Measurements from ENCODE around the gene RABGAP1L.
A peak's percentile ranks its signal among the peaks of the same experiment; 100 is the strongest.

The RABGAP1L gene

GRCh38 chr1:174746024-174746808 is 586.9 kb downstream of the RABGAP1L start:
- no peak for DNase-seq
- Histone ChIP-seq H3K4me1 (peaks cover 17% of the 10 kb centered on the region), H3K27me3 (no peaks in the 10 kb centered on the region), H3K4me3 (ENCODE audit: low read depth, low read length) (no peak overlapping the region), H3K9me3 (no peaks in the 10 kb centered on the region), H3K36me3 (no peaks in the 10 kb centered on the region)
- TF ChIP-seq, protein P1, sequence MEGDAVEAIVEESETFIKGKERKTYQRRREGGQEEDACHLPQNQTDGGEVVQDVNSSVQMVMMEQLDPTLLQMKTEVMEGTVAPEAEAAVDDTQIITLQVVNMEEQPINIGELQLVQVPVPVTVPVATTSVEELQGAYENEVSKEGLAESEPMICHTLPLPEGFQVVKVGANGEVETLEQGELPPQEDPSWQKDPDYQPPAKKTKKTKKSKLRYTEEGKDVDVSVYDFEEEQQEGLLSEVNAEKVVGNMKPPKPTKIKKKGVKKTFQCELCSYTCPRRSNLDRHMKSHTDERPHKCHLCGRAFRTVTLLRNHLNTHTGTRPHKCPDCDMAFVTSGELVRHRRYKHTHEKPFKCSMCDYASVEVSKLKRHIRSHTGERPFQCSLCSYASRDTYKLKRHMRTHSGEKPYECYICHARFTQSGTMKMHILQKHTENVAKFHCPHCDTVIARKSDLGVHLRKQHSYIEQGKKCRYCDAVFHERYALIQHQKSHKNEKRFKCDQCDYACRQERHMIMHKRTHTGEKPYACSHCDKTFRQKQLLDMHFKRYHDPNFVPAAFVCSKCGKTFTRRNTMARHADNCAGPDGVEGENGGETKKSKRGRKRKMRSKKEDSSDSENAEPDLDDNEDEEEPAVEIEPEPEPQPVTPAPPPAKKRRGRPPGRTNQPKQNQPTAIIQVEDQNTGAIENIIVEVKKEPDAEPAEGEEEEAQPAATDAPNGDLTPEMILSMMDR (IDR thresholded peaks at IDR 0.05; ENCODE audit: low read depth, low read length), result no peak

- H3K4me3 ChIP-seq (ENCODE audit: low read depth, low read length), result no peak overlapping the region
- TF ChIP-seq, protein P1 (IDR thresholded peaks at IDR 0.05; ENCODE audit: low read depth, low read length), result peak; percentile 17
- peaks cover 15% of the 10 kb centered on the region for H3K4me1 ChIP-seq
- DNase-seq, result no peak
- H3K9me3 ChIP-seq, result no peaks in the 10 kb centered on the region
- H3K36me3 ChIP-seq, result no peaks in the 10 kb centered on the region
- H3K27me3 ChIP-seq, result no peaks in the 10 kb centered on the region
Observed at GRCh38 chr1:174747613-174748012, 588.3 kb downstream of the RABGAP1L start.

DNA sequence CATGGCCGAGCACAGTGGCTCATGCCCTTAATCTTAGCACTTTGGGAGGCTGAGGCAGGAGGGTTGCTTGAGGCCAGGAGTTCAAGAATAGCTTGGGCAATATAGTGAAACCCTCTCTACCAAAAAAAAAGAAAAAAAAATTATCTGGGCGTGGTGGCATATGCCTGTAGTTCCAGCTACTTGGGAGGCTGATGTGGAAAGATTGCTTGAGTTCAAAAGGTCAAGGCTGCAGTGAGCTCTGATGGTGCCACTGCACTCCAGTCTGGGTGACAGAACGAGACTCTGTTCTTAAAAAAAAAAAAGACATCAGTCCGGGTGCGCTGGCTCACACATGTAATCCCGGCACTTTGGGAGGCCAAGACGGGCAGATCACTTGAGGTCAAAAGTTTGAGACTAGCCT is 589.3 kb downstream of the RABGAP1L start:
- TF ChIP-seq, protein P1 (IDR thresholded peaks at IDR 0.05; ENCODE audit: low read depth, low read length), result no peak
- Histone ChIP-seq H3K27me3 (no peaks in the 10 kb centered on the region), H3K4me3 (ENCODE audit: low read depth, low read length) (no peak overlapping the region), H3K9me3 (no peaks in the 10 kb centered on the region), H3K36me3 (no peaks in the 10 kb centered on the region), H3K4me1 (peaks cover 8% of the 10 kb centered on the region)
- no peak for DNase-seq

DNA sequence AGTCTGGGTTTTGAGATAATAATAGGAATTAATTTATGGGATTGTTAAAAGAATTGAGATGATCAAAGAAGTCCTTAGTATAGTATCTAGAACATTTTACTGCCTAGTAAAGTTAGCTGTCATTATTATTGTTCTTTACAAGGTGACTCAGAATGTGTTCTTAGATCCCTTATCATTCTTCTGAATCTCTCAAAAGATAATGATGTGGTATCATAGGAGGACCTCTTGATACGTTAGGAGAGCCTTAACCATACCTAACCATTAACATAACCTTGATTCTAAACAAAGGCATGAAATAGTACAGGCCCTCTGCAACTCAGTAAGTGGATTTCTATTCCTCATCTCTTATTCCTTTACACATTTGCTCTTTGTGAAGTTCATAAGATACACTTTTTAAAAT is 593.8 kb downstream of the RABGAP1L start:
- DNase-seq, result no peak
- H3K4me3 ChIP-seq (ENCODE audit: low read depth, low read length), result no peak overlapping the region

GRCh38 chr1:174761335-174761734 is 602.0 kb downstream of the RABGAP1L start:
- no peak for DNase-seq
- no peaks in the 10 kb centered on the region for H3K4me1 ChIP-seq
- TF ChIP-seq, protein P1 (IDR thresholded peaks at IDR 0.05; ENCODE audit: low read depth, low read length), result no peak
- no peaks in the 10 kb centered on the region for H3K27me3 ChIP-seq
- H3K36me3 ChIP-seq, result no peaks in the 10 kb centered on the region
- no peak overlapping the region for H3K4me3 ChIP-seq (ENCODE audit: low read depth, low read length)
- H3K9me3 ChIP-seq, result no peaks in the 10 kb centered on the region

More for the DNA sequence above, 593.8 kb downstream of the RABGAP1L start:
- Histone ChIP-seq H3K36me3 (no peaks in the 10 kb centered on the region), H3K27me3 (no peaks in the 10 kb centered on the region), H3K9me3 (no peaks in the 10 kb centered on the region), H3K4me1 (no peaks in the 10 kb centered on the region; the same call in 1 of the 2 replicates)
- TF ChIP-seq, protein P1 (IDR thresholded peaks at IDR 0.05; ENCODE audit: low read depth, low read length), result no peak

DNA sequence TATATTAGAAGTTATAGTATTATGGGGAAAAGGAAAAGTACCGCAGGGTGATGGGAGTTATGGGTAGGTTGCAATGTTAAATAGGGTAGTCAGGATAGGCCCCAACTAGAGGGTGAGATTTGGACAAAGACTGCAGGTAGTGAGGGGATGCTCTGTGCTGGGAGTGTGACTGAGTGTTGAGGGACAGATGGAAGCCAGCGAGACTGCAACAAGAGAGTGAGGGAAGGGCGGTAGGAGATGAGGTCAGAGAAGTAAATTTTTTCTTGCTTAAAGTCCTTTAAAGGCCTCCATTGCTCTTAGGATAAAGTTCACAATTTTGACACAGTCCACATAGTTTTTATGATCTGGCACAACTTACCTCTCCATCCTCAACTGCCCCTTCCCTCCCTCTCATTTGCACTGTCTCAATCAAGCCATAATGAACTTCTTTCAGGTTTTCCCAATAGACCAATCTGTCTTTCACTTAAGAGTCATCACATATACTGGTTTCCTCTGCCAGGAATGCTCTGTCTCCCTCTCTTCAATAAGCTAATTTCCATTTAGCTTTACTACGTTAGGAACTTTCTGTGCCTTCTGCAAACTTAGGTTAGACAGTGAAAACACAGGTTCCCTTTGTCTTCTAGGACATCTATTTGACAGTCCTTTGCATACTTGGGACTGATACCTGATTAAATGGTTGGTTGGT is 602.7 kb downstream of the RABGAP1L start:
- H3K9me3 ChIP-seq, result no peaks in the 10 kb centered on the region
- no peaks in the 10 kb centered on the region for H3K4me1 ChIP-seq
- no peak for DNase-seq
- H3K4me3 ChIP-seq (ENCODE audit: low read depth, low read length), result no peak overlapping the region
- TF ChIP-seq, protein P1 (IDR thresholded peaks at IDR 0.05; ENCODE audit: low read depth, low read length), result no peak
- H3K36me3 ChIP-seq, result no peaks in the 10 kb centered on the region
- no peaks in the 10 kb centered on the region for H3K27me3 ChIP-seq

Data from BE2C (cell line).